Measurements from ENCODE around the gene SUSD6. TPM values are rescaled to one million over a fixed set of nuclear protein-coding genes. Genes with fewer than 3 reads are reported as not detected.

SUSD6 gene
- total and polyA plus RNA-seq, 4 donors, result 16.0 to 75.1 (median 61.0) TPM

DNA sequence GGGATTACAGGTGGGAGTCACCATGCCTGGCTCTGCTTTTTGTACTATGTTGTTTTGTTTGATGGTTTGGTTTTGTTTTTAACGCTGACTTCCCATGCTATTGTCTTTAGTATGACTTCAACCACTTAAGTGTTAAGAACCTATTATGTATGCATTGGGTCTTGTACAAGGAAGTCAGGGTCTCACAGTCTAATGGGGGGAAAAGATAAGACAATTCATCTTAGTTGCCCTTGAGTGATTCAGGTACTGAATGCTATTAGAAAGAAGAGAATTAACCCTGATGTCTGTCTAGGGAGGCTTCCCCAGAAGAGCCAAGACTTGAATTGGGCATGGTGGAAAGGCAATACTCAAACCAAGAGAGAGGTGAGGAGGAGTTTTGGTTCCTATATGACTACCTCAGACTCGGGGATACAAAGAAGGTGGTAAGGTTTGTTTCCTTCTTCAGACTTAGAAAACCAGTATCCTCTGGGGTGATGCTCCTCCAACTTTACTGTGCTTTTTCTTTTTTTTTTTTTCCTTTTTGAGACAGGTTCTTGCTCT is 64.6 kb downstream of the SUSD6 start:
- no peak for TF ChIP-seq CTCF (IDR thresholded peaks at IDR 0.05; ENCODE audit: control extremely low read depth, extremely low read depth)
- ATAC-seq (ENCODE audit: insufficient read depth, low FRiP score), result no peak
- H3K4me1 ChIP-seq (ENCODE audit: control insufficient read depth in 5 of 5, insufficient read depth in 5 of 5, low read length in 5 of 5), result peaks cover 0 to 47% (median 6%) of the 10 kb centered on the region in 5 donors

DNA sequence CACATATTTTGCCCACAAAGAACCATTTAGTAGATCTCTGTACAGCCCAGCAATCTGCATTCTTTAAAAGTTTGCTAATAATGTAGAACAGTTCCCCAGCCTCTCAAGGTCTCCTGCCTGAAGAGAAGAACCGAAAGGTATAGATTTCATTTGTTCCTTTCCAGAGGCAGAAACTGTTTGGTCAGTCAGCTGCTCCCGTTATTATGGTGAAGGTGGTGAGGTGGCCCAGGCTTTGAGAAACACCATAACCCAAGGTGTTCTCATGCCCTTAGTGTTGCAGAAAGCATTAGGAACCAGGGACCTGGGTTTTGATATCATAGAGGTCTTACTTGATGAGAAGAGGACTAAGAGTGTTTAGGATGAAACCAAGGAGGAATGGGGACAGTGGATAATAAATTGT is 65.3 kb downstream of the SUSD6 start:
- H3K9me3 ChIP-seq (ENCODE audit: control insufficient read depth in 4 of 4, insufficient read depth in 3 of 4, low read length in 3 of 4), result no peaks in the 10 kb centered on the region
- DNase-seq, result no peak
- no peak overlapping the region for H3K4me3 ChIP-seq
- no peak overlapping the region for H3K9ac ChIP-seq (ENCODE audit: insufficient read depth in 1 of 2, low read length in 2 of 2)
- no peaks in the 10 kb centered on the region for H3K27me3 ChIP-seq (ENCODE audit: control insufficient read depth in 3 of 3, insufficient read depth in 3 of 3, low read length in 2 of 3)
- no peak for ATAC-seq (ENCODE audit: insufficient read depth, low FRiP score)
- no peaks in the 10 kb centered on the region for H3K36me3 ChIP-seq (ENCODE audit: control insufficient read depth in 4 of 4, insufficient read depth in 4 of 4, low read length in 4 of 4)
- WGBS, 2 donors, result 90 to 93% methylated on average over 2 of the region's 2 CpGs
- no peak for TF ChIP-seq CTCF (IDR thresholded peaks at IDR 0.05; ENCODE audit: control extremely low read depth, extremely low read depth)
- peaks cover 0 to 41% (median 6%) of the 10 kb centered on the region in 5 donors for H3K4me1 ChIP-seq (ENCODE audit: control insufficient read depth in 5 of 5, insufficient read depth in 5 of 5, low read length in 5 of 5)
- H3K27ac ChIP-seq (ENCODE audit: low read depth in 1 of 2, low read length in 1 of 2), result no peak overlapping the region

More for the DNA sequence above, 64.6 kb downstream of the SUSD6 start:
- Histone ChIP-seq H3K9ac (ENCODE audit: insufficient read depth in 1 of 2, low read length in 2 of 2) (no peak overlapping the region), H3K27ac (ENCODE audit: low read depth in 1 of 2, low read length in 1 of 2) (no peak overlapping the region), H3K9me3 (ENCODE audit: control insufficient read depth in 4 of 4, insufficient read depth in 3 of 4, low read length in 3 of 4) (no peaks in the 10 kb centered on the region), H3K27me3 (ENCODE audit: control insufficient read depth in 3 of 3, insufficient read depth in 3 of 3, low read length in 2 of 3) (no peaks in the 10 kb centered on the region), H3K4me3 (no peak overlapping the region), H3K36me3 (ENCODE audit: control insufficient read depth in 4 of 4, insufficient read depth in 4 of 4, low read length in 4 of 4) (no peaks in the 10 kb centered on the region)
- WGBS, 2 donors, result 69 to 87% methylated on average over 2 of the region's 2 CpGs
- no peak for DNase-seq

DNA sequence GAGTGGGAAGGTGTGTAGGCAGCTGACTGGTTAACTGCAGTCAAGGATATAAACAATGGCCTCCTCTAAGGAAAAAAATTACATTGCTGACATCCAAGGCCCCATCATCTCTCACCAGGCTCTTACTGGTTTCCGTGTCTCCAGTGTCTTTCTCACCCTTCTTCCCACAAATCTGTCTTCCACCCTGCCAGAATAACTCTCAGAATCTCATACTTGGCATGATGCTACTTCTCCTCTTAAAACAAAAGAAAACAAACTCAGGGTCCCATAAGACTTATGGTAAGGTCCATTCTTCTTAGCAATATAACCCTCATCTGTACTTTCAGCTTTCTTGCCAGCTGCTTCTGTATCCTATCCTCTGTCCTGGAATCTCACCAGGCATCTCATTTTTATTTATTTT is 68.9 kb downstream of the SUSD6 start:
- no peak for TF ChIP-seq CTCF (IDR thresholded peaks at IDR 0.05; ENCODE audit: control extremely low read depth, extremely low read depth)
- ATAC-seq (ENCODE audit: insufficient read depth, low FRiP score), result no peak
- Histone ChIP-seq H3K9me3 (ENCODE audit: control insufficient read depth in 4 of 4, insufficient read depth in 3 of 4, low read length in 3 of 4) (no peaks in the 10 kb centered on the region), H3K27me3 (ENCODE audit: control insufficient read depth in 3 of 3, insufficient read depth in 3 of 3, low read length in 2 of 3) (no peaks in the 10 kb centered on the region), H3K27ac (ENCODE audit: low read depth in 1 of 2, low read length in 1 of 2) (peak overlapping the region in 1 of 2 donors; percentile 24), H3K4me1 (ENCODE audit: control insufficient read depth in 5 of 5, insufficient read depth in 5 of 5, low read length in 5 of 5) (peaks cover 6 to 26% (median 15%) of the 10 kb centered on the region in 5 donors), H3K36me3 (ENCODE audit: control insufficient read depth in 4 of 4, insufficient read depth in 4 of 4, low read length in 4 of 4) (no peaks in the 10 kb centered on the region), H3K9ac (ENCODE audit: insufficient read depth in 1 of 2, low read length in 2 of 2) (no peak overlapping the region), H3K4me3 (no peak overlapping the region)
- WGBS, 2 donors, result 81 to 89% methylated on average over 1 of the region's 1 CpG
- no peak for DNase-seq

DNA sequence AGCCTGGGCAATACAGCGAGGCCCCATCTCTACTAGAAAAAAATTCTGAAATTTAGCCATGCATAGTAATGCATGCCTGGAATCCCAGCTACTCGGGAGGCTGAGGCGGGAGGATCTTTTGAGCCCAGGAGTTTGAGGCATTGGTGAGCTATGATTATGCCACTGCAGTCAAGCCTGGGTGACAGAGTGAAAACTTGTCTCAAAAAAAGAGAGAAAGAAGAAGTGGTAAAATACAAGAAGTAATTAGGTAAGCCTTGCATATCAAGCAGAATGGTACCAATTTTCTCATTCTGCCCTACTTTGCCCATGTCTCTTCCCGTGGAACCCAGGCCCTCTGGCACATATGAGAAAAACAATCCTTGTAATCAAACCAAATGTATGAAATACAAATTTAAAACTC is 70.7 kb downstream of the SUSD6 start:
- ATAC-seq (ENCODE audit: insufficient read depth, low FRiP score), result no peak
- peaks cover 6 to 27% (median 25%) of the 10 kb centered on the region in 5 donors for H3K4me1 ChIP-seq (ENCODE audit: control insufficient read depth in 5 of 5, insufficient read depth in 5 of 5, low read length in 5 of 5)
- 65 to 79% methylated on average over 4 of the region's 4 CpGs for WGBS, 2 donors
- no peak for DNase-seq
- no peaks in the 10 kb centered on the region for H3K9me3 ChIP-seq (ENCODE audit: control insufficient read depth in 4 of 4, insufficient read depth in 3 of 4, low read length in 3 of 4)
- H3K9ac ChIP-seq (ENCODE audit: insufficient read depth in 1 of 2, low read length in 2 of 2), result no peak overlapping the region
- H3K27ac ChIP-seq (ENCODE audit: low read depth in 1 of 2, low read length in 1 of 2), result peak overlapping the region in 1 of 2 donors; percentile 12
- H3K4me3 ChIP-seq, result no peak overlapping the region
- no peaks in the 10 kb centered on the region for H3K27me3 ChIP-seq (ENCODE audit: control insufficient read depth in 3 of 3, insufficient read depth in 3 of 3, low read length in 2 of 3)
- no peaks in the 10 kb centered on the region for H3K36me3 ChIP-seq (ENCODE audit: control insufficient read depth in 4 of 4, insufficient read depth in 4 of 4, low read length in 4 of 4)
- no peak for TF ChIP-seq CTCF (IDR thresholded peaks at IDR 0.05; ENCODE audit: control extremely low read depth, extremely low read depth)
